Measurements from ENCODE around the gene KCNN2.

- no peak for TF ChIP-seq POLR2AphosphoS5 (IDR thresholded peaks at IDR 0.05)
- TF ChIP-seq, protein P1, sequence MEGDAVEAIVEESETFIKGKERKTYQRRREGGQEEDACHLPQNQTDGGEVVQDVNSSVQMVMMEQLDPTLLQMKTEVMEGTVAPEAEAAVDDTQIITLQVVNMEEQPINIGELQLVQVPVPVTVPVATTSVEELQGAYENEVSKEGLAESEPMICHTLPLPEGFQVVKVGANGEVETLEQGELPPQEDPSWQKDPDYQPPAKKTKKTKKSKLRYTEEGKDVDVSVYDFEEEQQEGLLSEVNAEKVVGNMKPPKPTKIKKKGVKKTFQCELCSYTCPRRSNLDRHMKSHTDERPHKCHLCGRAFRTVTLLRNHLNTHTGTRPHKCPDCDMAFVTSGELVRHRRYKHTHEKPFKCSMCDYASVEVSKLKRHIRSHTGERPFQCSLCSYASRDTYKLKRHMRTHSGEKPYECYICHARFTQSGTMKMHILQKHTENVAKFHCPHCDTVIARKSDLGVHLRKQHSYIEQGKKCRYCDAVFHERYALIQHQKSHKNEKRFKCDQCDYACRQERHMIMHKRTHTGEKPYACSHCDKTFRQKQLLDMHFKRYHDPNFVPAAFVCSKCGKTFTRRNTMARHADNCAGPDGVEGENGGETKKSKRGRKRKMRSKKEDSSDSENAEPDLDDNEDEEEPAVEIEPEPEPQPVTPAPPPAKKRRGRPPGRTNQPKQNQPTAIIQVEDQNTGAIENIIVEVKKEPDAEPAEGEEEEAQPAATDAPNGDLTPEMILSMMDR (IDR thresholded peaks at IDR 0.05), result no peak
Measured at GRCh38 chr5:114339108-114339507, 22.8 kb upstream of the KCNN2 start.

Data from sigmoid colon (tissue), 4 donors.